T-helper 17 cell (primary cell): ENCODE results near the gene CLMN. TPM values are rescaled to one million over a fixed set of nuclear protein-coding genes. Genes with fewer than 3 reads are reported as not detected.

Source experiments
- ATAC-seq: fragments of 150-1000 bp; cut with Tn5 transposase; 2 replicates; pipeline ENCODE4 v1.10.0; 2021; ENCODE audit warnings: mild to moderate bottlenecking, moderate library complexity
- DNase-seq, 3 donors: peaks; one replicate each; pipeline versions ENCODE4 v3.0.0 to v3.0.0-alpha.2; 2020 to 2021
- H3K9me3 ChIP-seq: one replicate; pipeline ENCODE4 v1.7.0; 2013; ENCODE audit warnings: low read length, mild to moderate bottlenecking; ENCODE audit not compliant: control insufficient read depth, poor library complexity, severe bottlenecking
- H3K27ac Mint-ChIP-seq: one replicate; pipeline ENCODE4 v1.8.0; 2022; ENCODE audit warnings: mild to moderate bottlenecking, moderate library complexity, mixed read lengths
- H3K27me3 Mint-ChIP-seq: one replicate; pipeline ENCODE4 v1.8.0; 2022; ENCODE audit warnings: mixed read lengths
- H3K36me3 Mint-ChIP-seq: one replicate; pipeline ENCODE4 v1.8.0; 2022; ENCODE audit warnings: low read depth, mixed read lengths
- H3K4me1 Mint-ChIP-seq: one replicate; pipeline ENCODE4 v1.8.0; 2022; ENCODE audit warnings: mild to moderate bottlenecking, mixed read lengths
- H3K4me3 Mint-ChIP-seq: one replicate; pipeline ENCODE4 v1.8.0; 2022; ENCODE audit warnings: mild to moderate bottlenecking, moderate library complexity, mixed read lengths
- total RNA-seq, 4 donors: library from RNA in 2 of 4; stranded (reverse) in 2 of 4; gene quantifications; one replicate each; pipeline ENCODE4 v1.2.3 and lab custom pipeline; 2022 to 2026

CLMN gene
- total RNA-seq, 2 donors from 2014 or later, result 0.26 to 1.3 TPM

GRCh38 chr14:95137164-95137803 lies 182.4 kb downstream of the CLMN start:
- Mint-ChIP-seq H3K27me3 (no peaks in the 10 kb centered on the region), H3K36me3 (peaks cover 4% of the 10 kb centered on the region), H3K4me1 (peaks cover 47% of the 10 kb centered on the region), H3K4me3 (no peak overlapping the region), H3K27ac (peak overlapping the region; percentile 56)
- no peak for ATAC-seq
- no peaks in the 10 kb centered on the region for H3K9me3 ChIP-seq
- DNase-seq, result no peak

- Mint-ChIP-seq H3K36me3 (peaks cover 4% of the 10 kb centered on the region), H3K4me3 (no peak overlapping the region)
These were observed 183.1 kb downstream of the CLMN start for GRCh38 chr14:95136631-95137030.

GRCh38 chr14:95134304-95134933 lies 185.3 kb downstream of the CLMN start:
- peaks cover 4% of the 10 kb centered on the region for H3K36me3 Mint-ChIP-seq

More at GRCh38 chr14:95136631-95137030, 183.1 kb downstream of the CLMN start:
- Mint-ChIP-seq H3K27me3 (no peaks in the 10 kb centered on the region), H3K27ac (peak overlapping the region; percentile 56), H3K4me1 (peaks cover 48% of the 10 kb centered on the region)
- DNase-seq (no peak), ATAC-seq (no peak)
- H3K9me3 ChIP-seq, result no peaks in the 10 kb centered on the region

GRCh38 chr14:95133282-95133681 lies 186.4 kb downstream of the CLMN start:
- Mint-ChIP-seq H3K27me3 (no peaks in the 10 kb centered on the region), H3K36me3 (peaks cover 4% of the 10 kb centered on the region), H3K27ac (peak overlapping the region; percentile 47), H3K4me1 (peaks cover 36% of the 10 kb centered on the region), H3K4me3 (no peak overlapping the region)
- H3K9me3 ChIP-seq, result no peaks in the 10 kb centered on the region
- ATAC-seq (no peak), DNase-seq (no peak)

More at GRCh38 chr14:95134304-95134933, 185.3 kb downstream of the CLMN start:
- DNase-seq, result no peak
- Mint-ChIP-seq H3K27ac (peak overlapping the region; percentile 19), H3K4me1 (peaks cover 42% of the 10 kb centered on the region), H3K27me3 (no peaks in the 10 kb centered on the region), H3K4me3 (no peak overlapping the region)
- ATAC-seq, result no peak
- no peaks in the 10 kb centered on the region for H3K9me3 ChIP-seq

- no peak overlapping the region for H3K4me3 Mint-ChIP-seq
- H3K4me1 Mint-ChIP-seq, result peaks cover 34% of the 10 kb centered on the region
- H3K27ac Mint-ChIP-seq, result peak overlapping the region; percentile 47
- H3K36me3 Mint-ChIP-seq, result peaks cover 6% of the 10 kb centered on the region
- no peak for ATAC-seq
- no peaks in the 10 kb centered on the region for H3K27me3 Mint-ChIP-seq
- H3K9me3 ChIP-seq, result no peaks in the 10 kb centered on the region
- no peak for DNase-seq
These were observed 186.9 kb downstream of the CLMN start for GRCh38 chr14:95132760-95133159.

Other genes with a start within 250 kb of the CLMN start
- gene DICER1, start 162.4 kb downstream of the CLMN start, total RNA-seq, result 10 to 100 TPM; 44.0 to 54.9 TPM
- gene SYNE3, start 196.7 kb upstream of the CLMN start, total RNA-seq, result 10 to 100 TPM; 59.6 to 64.8 TPM
- 10 to 100 TPM; 14.8 to 17.7 TPM for gene GLRX5, start 215.1 kb upstream of the CLMN start, total RNA-seq